ENCODE data around the gene RPL13A. TPM values are rescaled to one million over a fixed set of nuclear protein-coding genes. Genes with fewer than 3 reads are reported as not detected.

The RPL13A gene
- total and polyA plus RNA-seq, 2 donors = 2,198 to 3,726 TPM

- DNase-seq (ENCODE audit: extremely low spot score) = no peak
- Histone ChIP-seq H3K27ac (ENCODE audit: low read depth) (no peak overlapping the region), H3K4me1 (ENCODE audit: insufficient read depth) (no peaks in the 10 kb centered on the region), H3K36me3 (ENCODE audit: insufficient read depth) (no peaks in the 10 kb centered on the region), H3K4me3 (ENCODE audit: low read depth, low read length) (no peak overlapping the region)
- WGBS = 98% methylated on average over 3 of the region's 3 CpGs
These were observed 30.6 kb downstream of the RPL13A start for GRCh38 chr19:49518033-49518432.

- no peaks in the 10 kb centered on the region for H3K4me1 ChIP-seq (ENCODE audit: insufficient read depth)
- 77% methylated on average over 13 of the region's 13 CpGs for WGBS
- H3K36me3 ChIP-seq (ENCODE audit: insufficient read depth) = no peaks in the 10 kb centered on the region
- no peak for DNase-seq (ENCODE audit: extremely low spot score)
- no peak overlapping the region for H3K4me3 ChIP-seq (ENCODE audit: low read depth, low read length)
- H3K27ac ChIP-seq (ENCODE audit: low read depth) = no peak overlapping the region
These were observed 33.4 kb downstream of the RPL13A start for GRCh38 chr19:49520705-49521319.

GRCh38 chr19:49524812-49525455, 37.5 kb downstream of the RPL13A start:
- H3K4me1 ChIP-seq (ENCODE audit: insufficient read depth) = no peaks in the 10 kb centered on the region
- WGBS = 82% methylated on average over 22 of the region's 22 CpGs
- no peaks in the 10 kb centered on the region for H3K36me3 ChIP-seq (ENCODE audit: insufficient read depth)
- H3K27ac ChIP-seq (ENCODE audit: low read depth) = no peak overlapping the region
- no peak for DNase-seq (ENCODE audit: extremely low spot score)
- H3K4me3 ChIP-seq (ENCODE audit: low read depth, low read length) = no peak overlapping the region

- H3K27ac ChIP-seq (ENCODE audit: low read depth) = no peak overlapping the region
- H3K36me3 ChIP-seq (ENCODE audit: insufficient read depth) = no peaks in the 10 kb centered on the region
- DNase-seq (ENCODE audit: extremely low spot score) = no peak
- H3K4me1 ChIP-seq (ENCODE audit: insufficient read depth) = no peaks in the 10 kb centered on the region
- WGBS = 34% methylated on average over 25 of the region's 25 CpGs
- peak overlapping the region; percentile 36 for H3K4me3 ChIP-seq (ENCODE audit: low read depth, low read length)
These were observed 40.9 kb downstream of the RPL13A start for GRCh38 chr19:49528211-49528771.

GRCh38 chr19:49530708-49531107, 43.3 kb downstream of the RPL13A start:
- no peak overlapping the region for H3K4me3 ChIP-seq (ENCODE audit: low read depth, low read length)
- no peaks in the 10 kb centered on the region for H3K36me3 ChIP-seq (ENCODE audit: insufficient read depth)
- H3K4me1 ChIP-seq (ENCODE audit: insufficient read depth) = no peaks in the 10 kb centered on the region
- DNase-seq (ENCODE audit: extremely low spot score) = no peak
- H3K27ac ChIP-seq (ENCODE audit: low read depth) = no peak overlapping the region
- 90% methylated on average over 7 of the region's 7 CpGs for WGBS

- WGBS = 7% methylated on average over 87 of the region's 87 CpGs
- H3K4me3 ChIP-seq (ENCODE audit: low read depth, low read length) = peak overlapping the region; percentile 56
- no peaks in the 10 kb centered on the region for H3K36me3 ChIP-seq (ENCODE audit: insufficient read depth)
- no peak overlapping the region for H3K27ac ChIP-seq (ENCODE audit: low read depth)
- DNase-seq (ENCODE audit: extremely low spot score) = no peak
- H3K4me1 ChIP-seq (ENCODE audit: insufficient read depth) = no peaks in the 10 kb centered on the region
These were observed 46.4 kb downstream of the RPL13A start for GRCh38 chr19:49533551-49534488.

- Histone ChIP-seq H3K36me3 (ENCODE audit: insufficient read depth) (no peaks in the 10 kb centered on the region), H3K4me3 (ENCODE audit: low read depth, low read length) (no peak overlapping the region), H3K27ac (ENCODE audit: low read depth) (no peak overlapping the region), H3K4me1 (ENCODE audit: insufficient read depth) (no peaks in the 10 kb centered on the region)
- WGBS = 66% methylated on average over 8 of the region's 8 CpGs
- DNase-seq (ENCODE audit: extremely low spot score) = no peak
These were observed 47.4 kb downstream of the RPL13A start for GRCh38 chr19:49534632-49535385.

- Histone ChIP-seq H3K4me1 (ENCODE audit: insufficient read depth) (no peaks in the 10 kb centered on the region), H3K36me3 (ENCODE audit: insufficient read depth) (no peaks in the 10 kb centered on the region), H3K27ac (ENCODE audit: low read depth) (no peak overlapping the region), H3K4me3 (ENCODE audit: low read depth, low read length) (no peak overlapping the region)
- no peak for DNase-seq (ENCODE audit: extremely low spot score)
- 90% methylated on average over 22 of the region's 22 CpGs for whole genome bisulfite sequencing
These were observed 49.6 kb downstream of the RPL13A start for GRCh38 chr19:49536921-49537462.

GRCh38 chr19:49538643-49539042, 51.2 kb downstream of the RPL13A start:
- DNase-seq (ENCODE audit: extremely low spot score) = no peak
- Histone ChIP-seq H3K36me3 (ENCODE audit: insufficient read depth) (no peaks in the 10 kb centered on the region), H3K4me1 (ENCODE audit: insufficient read depth) (no peaks in the 10 kb centered on the region), H3K27ac (ENCODE audit: low read depth) (no peak overlapping the region), H3K4me3 (ENCODE audit: low read depth, low read length) (no peak overlapping the region)
- WGBS = 70% methylated on average over 5 of the region's 5 CpGs

- WGBS = 94% methylated on average over 13 of the region's 13 CpGs
These were observed 52.0 kb downstream of the RPL13A start for GRCh38 chr19:49539192-49539952.

More at GRCh38 chr19:49539192-49539952, 52.0 kb downstream of the RPL13A start:
- Histone ChIP-seq H3K27ac (ENCODE audit: low read depth) (no peak overlapping the region), H3K4me3 (ENCODE audit: low read depth, low read length) (no peak overlapping the region), H3K36me3 (ENCODE audit: insufficient read depth) (no peaks in the 10 kb centered on the region), H3K4me1 (ENCODE audit: insufficient read depth) (no peaks in the 10 kb centered on the region)
- DNase-seq (ENCODE audit: extremely low spot score) = no peak
